ENCODE results near the gene GRK5.

GRK5 gene

DNA sequence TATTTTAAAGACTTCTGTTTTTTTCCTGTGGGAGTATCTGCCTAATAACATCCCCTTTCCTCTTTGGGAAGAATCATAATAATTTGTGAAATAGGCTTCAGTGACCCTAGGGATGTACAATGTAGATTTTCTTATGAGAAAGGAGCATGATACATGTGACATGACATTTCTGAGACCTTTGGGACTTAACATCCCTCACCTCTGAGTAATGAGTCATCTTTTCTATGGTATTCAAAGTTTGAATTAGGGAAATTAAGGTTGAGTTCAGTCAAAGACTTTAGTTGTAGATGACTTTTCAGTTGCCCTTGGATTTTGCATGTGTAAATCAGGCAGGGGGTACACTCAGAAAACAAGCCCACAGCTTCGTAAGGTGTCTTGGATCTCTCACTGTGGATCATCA lies 14.3 kb downstream of the GRK5 start:
- Histone ChIP-seq H3K4me3 (ENCODE audit: low read length) (no peak overlapping the region), H3K9me3 (ENCODE audit: control insufficient read depth, insufficient read depth, low read length) (no peaks in the 10 kb centered on the region), H3K9me2 (replicated peaks; ENCODE audit: control insufficient read depth, low read length) (no peaks in the 10 kb centered on the region), H3K36me3 (ENCODE audit: control insufficient read depth, low read length) (no peaks in the 10 kb centered on the region), H3F3A (ENCODE audit: control insufficient read depth, insufficient read depth) (peaks cover 2% of the 10 kb centered on the region; the same call in 1 of the 2 replicates), H3K4me2 (ENCODE audit: low read length) (no peak overlapping the region), H3K27ac (ENCODE audit: low read depth, low read length) (no peak overlapping the region), H4K20me1 (ENCODE audit: control insufficient read depth, insufficient read depth, low read depth, low read length) (no peaks in the 10 kb centered on the region), H3K4me1 (ENCODE audit: control insufficient read depth, low read length) (no peaks in the 10 kb centered on the region), H3K79me2 (ENCODE audit: control insufficient read depth, low read length) (no peaks in the 10 kb centered on the region), H3K27me3 (ENCODE audit: control insufficient read depth, low read length) (peaks cover 17% of the 10 kb centered on the region)
- TF ChIP-seq, protein P1, sequence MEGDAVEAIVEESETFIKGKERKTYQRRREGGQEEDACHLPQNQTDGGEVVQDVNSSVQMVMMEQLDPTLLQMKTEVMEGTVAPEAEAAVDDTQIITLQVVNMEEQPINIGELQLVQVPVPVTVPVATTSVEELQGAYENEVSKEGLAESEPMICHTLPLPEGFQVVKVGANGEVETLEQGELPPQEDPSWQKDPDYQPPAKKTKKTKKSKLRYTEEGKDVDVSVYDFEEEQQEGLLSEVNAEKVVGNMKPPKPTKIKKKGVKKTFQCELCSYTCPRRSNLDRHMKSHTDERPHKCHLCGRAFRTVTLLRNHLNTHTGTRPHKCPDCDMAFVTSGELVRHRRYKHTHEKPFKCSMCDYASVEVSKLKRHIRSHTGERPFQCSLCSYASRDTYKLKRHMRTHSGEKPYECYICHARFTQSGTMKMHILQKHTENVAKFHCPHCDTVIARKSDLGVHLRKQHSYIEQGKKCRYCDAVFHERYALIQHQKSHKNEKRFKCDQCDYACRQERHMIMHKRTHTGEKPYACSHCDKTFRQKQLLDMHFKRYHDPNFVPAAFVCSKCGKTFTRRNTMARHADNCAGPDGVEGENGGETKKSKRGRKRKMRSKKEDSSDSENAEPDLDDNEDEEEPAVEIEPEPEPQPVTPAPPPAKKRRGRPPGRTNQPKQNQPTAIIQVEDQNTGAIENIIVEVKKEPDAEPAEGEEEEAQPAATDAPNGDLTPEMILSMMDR (IDR thresholded peaks at IDR 0.05; ENCODE audit: low read depth, low read length, poor library complexity, severe bottlenecking) = no peak
- no peak for TF ChIP-seq EZH2phosphoT487 (IDR thresholded peaks at IDR 0.05; ENCODE audit: borderline replicate concordance, low read length)

DNA sequence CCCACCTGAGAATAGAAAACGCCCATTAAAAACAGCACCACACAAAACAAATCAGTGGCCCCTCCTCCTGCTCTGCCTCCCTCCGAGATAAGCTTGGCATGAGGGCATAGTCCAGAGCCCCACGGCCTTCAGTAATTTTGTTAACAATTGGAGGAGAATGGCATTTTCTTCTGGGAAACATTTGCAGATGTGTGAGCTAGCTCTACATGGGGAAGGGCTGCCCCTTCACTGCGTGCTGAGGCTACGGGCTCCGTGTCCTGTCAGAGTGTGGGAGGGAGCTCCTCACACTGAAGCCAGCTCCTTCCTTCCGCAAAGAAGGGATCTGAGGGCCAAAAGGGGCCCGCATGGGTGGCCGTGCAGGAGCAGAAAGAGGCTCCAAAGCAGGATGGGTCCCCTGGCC lies 15.2 kb downstream of the GRK5 start:
- Histone ChIP-seq H3K79me2 (ENCODE audit: control insufficient read depth, low read length) (no peaks in the 10 kb centered on the region), H4K20me1 (ENCODE audit: control insufficient read depth, insufficient read depth, low read depth, low read length) (no peaks in the 10 kb centered on the region), H3K4me1 (ENCODE audit: control insufficient read depth, low read length) (no peaks in the 10 kb centered on the region), H3K4me3 (ENCODE audit: low read length) (no peak overlapping the region), H3F3A (ENCODE audit: control insufficient read depth, insufficient read depth) (peaks cover 2% of the 10 kb centered on the region; the same call in 1 of the 2 replicates), H3K27ac (ENCODE audit: low read depth, low read length) (no peak overlapping the region), H3K27me3 (ENCODE audit: control insufficient read depth, low read length) (peaks cover 17% of the 10 kb centered on the region), H3K36me3 (ENCODE audit: control insufficient read depth, low read length) (no peaks in the 10 kb centered on the region), H3K4me2 (ENCODE audit: low read length) (no peak overlapping the region), H3K9me3 (ENCODE audit: control insufficient read depth, insufficient read depth, low read length) (no peaks in the 10 kb centered on the region), H3K9me2 (replicated peaks; ENCODE audit: control insufficient read depth, low read length) (no peaks in the 10 kb centered on the region)
- TF ChIP-seq, protein P1 (IDR thresholded peaks at IDR 0.05; ENCODE audit: low read depth, low read length, poor library complexity, severe bottlenecking) = no peak
- TF ChIP-seq EZH2phosphoT487 (IDR thresholded peaks at IDR 0.05; ENCODE audit: borderline replicate concordance, low read length) = no peak

DNA sequence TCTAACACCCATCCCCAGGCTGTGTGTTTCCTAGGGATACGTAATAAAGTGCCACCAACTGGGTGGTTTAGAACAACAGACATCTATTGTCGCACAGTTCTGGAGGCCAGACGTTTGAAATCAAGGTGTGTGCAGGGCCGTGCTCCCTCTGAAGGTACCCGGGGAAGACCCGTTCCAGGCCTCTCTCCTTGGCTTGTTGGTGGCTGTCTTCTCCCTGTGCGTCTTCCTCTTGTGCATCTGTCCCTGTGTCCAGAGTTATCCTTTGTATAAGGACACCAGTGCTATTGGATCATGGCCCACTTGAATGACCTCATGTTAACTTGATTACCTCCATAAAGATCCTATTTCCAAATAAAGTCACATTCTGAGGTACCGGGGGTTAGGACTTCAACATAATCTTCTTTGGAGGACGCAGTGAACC lies 15.6 kb downstream of the GRK5 start:
- H3K4me3 ChIP-seq (ENCODE audit: low read length) = no peak overlapping the region
- no peaks in the 10 kb centered on the region for H4K20me1 ChIP-seq (ENCODE audit: control insufficient read depth, insufficient read depth, low read depth, low read length)
- H3K79me2 ChIP-seq (ENCODE audit: control insufficient read depth, low read length) = no peaks in the 10 kb centered on the region
- TF ChIP-seq, protein P1 (IDR thresholded peaks at IDR 0.05; ENCODE audit: low read depth, low read length, poor library complexity, severe bottlenecking) = no peak
- no peak for TF ChIP-seq EZH2phosphoT487 (IDR thresholded peaks at IDR 0.05; ENCODE audit: borderline replicate concordance, low read length)
- H3K27ac ChIP-seq (ENCODE audit: low read depth, low read length) = no peak overlapping the region
- no peaks in the 10 kb centered on the region for H3K36me3 ChIP-seq (ENCODE audit: control insufficient read depth, low read length)
- H3K4me2 ChIP-seq (ENCODE audit: low read length) = no peak overlapping the region
- H3K4me1 ChIP-seq (ENCODE audit: control insufficient read depth, low read length) = no peaks in the 10 kb centered on the region
- peaks cover 17% of the 10 kb centered on the region for H3K27me3 ChIP-seq (ENCODE audit: control insufficient read depth, low read length)
- no peaks in the 10 kb centered on the region for H3K9me3 ChIP-seq (ENCODE audit: control insufficient read depth, insufficient read depth, low read length)
- H3K9me2 ChIP-seq (replicated peaks; ENCODE audit: control insufficient read depth, low read length) = no peaks in the 10 kb centered on the region
- peaks cover 2% of the 10 kb centered on the region; the same call in 1 of the 2 replicates for H3F3A ChIP-seq (ENCODE audit: control insufficient read depth, insufficient read depth)
